GM12891 (cell line): ENCODE measurements around the gene TLX2.
A peak's percentile ranks its signal among the peaks of the same experiment; 100 is the strongest.

ENCODE experiments used
- DNase-seq: peaks from one replicate; pipeline ENCODE4 v3.0.0; 2011; ENCODE audit warnings: low spot score; ENCODE audit not compliant: insufficient read length
- FAIRE-seq: peaks from 2 replicates; lab custom pipeline; 2011; peaks lifted over from hg19 to GRCh38; lab: Jason Lieb, UNC
- PAX5 ChIP-seq: IDR thresholded peaks from 2 replicates; pipeline ENCODE4 v1.6.1; 2011; ENCODE audit warnings: low read length, moderate library complexity, mild to moderate bottlenecking; ENCODE audit not compliant: insufficient read depth, severe bottlenecking
- POLR2A ChIP-seq: IDR thresholded peaks from 2 replicates; pipeline ENCODE4 v1.6.1; 2011; ENCODE audit warnings: low read depth, low read length, control low read depth
- POLR2AphosphoS5 ChIP-seq: IDR thresholded peaks from 2 replicates; pipeline ENCODE4 v1.6.1; 2011; ENCODE audit warnings: low read depth, low read length, control low read depth
- POU2F2 ChIP-seq: IDR thresholded peaks from 2 replicates; pipeline ENCODE4 v1.6.1; 2011; ENCODE audit warnings: low read depth, mild to moderate bottlenecking, control low read depth, low read length, moderate library complexity
- SPI1 ChIP-seq: IDR thresholded peaks from 2 replicates; pipeline ENCODE4 v1.6.1; 2011; ENCODE audit warnings: low read depth, low read length, control low read depth
- TAF1 ChIP-seq: IDR thresholded peaks from 2 replicates; pipeline ENCODE4 v1.6.1; 2011; ENCODE audit warnings: low read depth, low read length, control low read depth

TLX2 gene

GRCh38 chr2:74533464-74533863, 19.2 kb downstream of the TLX2 start:
- TF ChIP-seq POU2F2 (no peak), PAX5 (no peak), POLR2AphosphoS5 (no peak; the same call in 1 of the 2 replicates), POLR2A (peak; percentile 23; the same call in 1 of the 2 replicates), SPI1 (no peak)
- FAIRE-seq (no peak), DNase-seq (no peak)

- DNase-seq, result no peak
- TF ChIP-seq POLR2AphosphoS5, result no peak
- no peak for TF ChIP-seq SPI1
- TF ChIP-seq TAF1, result no peak
- no peak for TF ChIP-seq POLR2A
- no peak for TF ChIP-seq POU2F2
- TF ChIP-seq PAX5, result no peak
Measured at GRCh38 chr2:74534411-74534810, 20.2 kb downstream of the TLX2 start.

GRCh38 chr2:74535440-74535965, 21.3 kb downstream of the TLX2 start:
- TF ChIP-seq POU2F2 (no peak), POLR2A (no peak), TAF1 (no peak), PAX5 (no peak), POLR2AphosphoS5 (no peak), SPI1 (no peak)
- FAIRE-seq, result no peak

More at GRCh38 chr2:74534411-74534810, 20.2 kb downstream of the TLX2 start:
- FAIRE-seq, result no peak

GRCh38 chr2:74536166-74536950, 22.1 kb downstream of the TLX2 start:
- no peak for FAIRE-seq

More at GRCh38 chr2:74535440-74535965, 21.3 kb downstream of the TLX2 start:
- no peak for DNase-seq

GRCh38 chr2:74537140-74537539, 22.9 kb downstream of the TLX2 start:
- FAIRE-seq (no peak), DNase-seq (no peak)

More at GRCh38 chr2:74536166-74536950, 22.1 kb downstream of the TLX2 start:
- TF ChIP-seq PAX5 (no peak), POLR2AphosphoS5 (no peak; the same call in 1 of the 2 replicates), TAF1 (no peak), POLR2A (no peak), SPI1 (no peak), POU2F2 (no peak)
- no peak for DNase-seq

GRCh38 chr2:74538881-74539339, 24.7 kb downstream of the TLX2 start:
- DNase-seq (no peak), FAIRE-seq (peak; percentile 23)

More at GRCh38 chr2:74537140-74537539, 22.9 kb downstream of the TLX2 start:
- TF ChIP-seq PAX5 (no peak), POLR2AphosphoS5 (no peak), SPI1 (no peak), POU2F2 (no peak), TAF1 (no peak), POLR2A (no peak)

GRCh38 chr2:74540291-74540690, 26.0 kb downstream of the TLX2 start:
- no peak for FAIRE-seq
- DNase-seq, result no peak
- TF ChIP-seq POLR2AphosphoS5 (no peak), TAF1 (no peak), SPI1 (no peak), PAX5 (no peak), POLR2A (no peak), POU2F2 (no peak)

More at GRCh38 chr2:74538881-74539339, 24.7 kb downstream of the TLX2 start:
- TF ChIP-seq POLR2A (no peak), SPI1 (peak; percentile 45; the same call in 1 of the 2 replicates), POU2F2 (no peak)

- TF ChIP-seq POU2F2 (no peak), TAF1 (no peak), POLR2AphosphoS5 (no peak), PAX5 (no peak), POLR2A (no peak), SPI1 (no peak)
- no peak for DNase-seq
- no peak for FAIRE-seq
Measured at GRCh38 chr2:74542978-74543377, 28.7 kb downstream of the TLX2 start.

- no peak for FAIRE-seq
- DNase-seq, result no peak
- TF ChIP-seq SPI1 (no peak), PAX5 (no peak), TAF1 (no peak), POLR2AphosphoS5 (no peak), POU2F2 (no peak), POLR2A (no peak)
Measured at GRCh38 chr2:74544634-74545033, 30.4 kb downstream of the TLX2 start.
